GM23338 (cell line): ENCODE measurements around the gene MCM3. TPM values are rescaled to one million over a fixed set of nuclear protein-coding genes. Genes with fewer than 3 reads are reported as not detected.

Source experiments
- ATAC-seq: fragments of 200-7000 bp; cut with Tn5 transposase; 3 replicates; pipeline ENCODE4 v1.9.1; 2020
- DNase-seq: peaks from one replicate; pipeline ENCODE4 v3.0.0-alpha.2; 2015; ENCODE audit warnings: low spot score
- H2AFZ ChIP-seq: fragments of 200-600 bp; sonication (generic); 2 replicates; pipeline ENCODE4 v1.8.0; 2016; ENCODE audit warnings: antibody characterized with exemption, mild to moderate bottlenecking, moderate library complexity
- H3F3A ChIP-seq: fragments of 200-600 bp; sonication (generic); replicated peaks from 2 replicates; pipeline ENCODE4 v1.8.0; 2017; ENCODE audit warnings: antibody characterized with exemption, mixed run types, low read depth
- H3K27ac ChIP-seq: fragments of 200-600 bp; sonication (generic); 2 replicates; pipeline ENCODE4 v1.6.1; 2016; ENCODE audit warnings: low read depth
- H3K27me3 ChIP-seq: fragments of 200-600 bp; sonication (generic); 2 replicates; pipeline ENCODE4 v1.8.0; 2016; ENCODE audit warnings: mild to moderate bottlenecking, mixed run types, moderate library complexity; ENCODE audit not compliant: insufficient read depth
- H3K36me3 ChIP-seq: fragments of 200-600 bp; sonication (generic); 2 replicates; pipeline ENCODE4 v1.8.0; 2016; ENCODE audit warnings: mild to moderate bottlenecking; ENCODE audit not compliant: insufficient read depth
- H3K4me1 ChIP-seq: fragments of 200-600 bp; sonication (generic); 2 replicates; pipeline ENCODE4 v1.8.0; 2016; ENCODE audit warnings: mild to moderate bottlenecking, moderate library complexity; ENCODE audit not compliant: insufficient read depth
- H3K4me2 ChIP-seq: fragments of 200-600 bp; sonication (generic); 2 replicates; pipeline ENCODE4 v1.7.1; 2017; ENCODE audit warnings: mixed run types
- H3K4me3 ChIP-seq: fragments of 200-600 bp; sonication (generic); 2 replicates; pipeline ENCODE4 v1.6.1; 2016; ENCODE audit warnings: mixed run types
- H3K79me2 ChIP-seq: fragments of 200-600 bp; sonication (generic); replicated peaks from 2 replicates; pipeline ENCODE4 v1.8.0; 2017; ENCODE audit warnings: mild to moderate bottlenecking; ENCODE audit not compliant: insufficient read depth
- H3K9me2 ChIP-seq: fragments of 200-600 bp; sonication (generic); 2 replicates; pipeline ENCODE4 v1.8.0; 2017; ENCODE audit not compliant: insufficient read depth
- H4K20me1 ChIP-seq: fragments of 200-600 bp; sonication (generic); replicated peaks from 2 replicates; pipeline ENCODE4 v1.8.0; 2017; ENCODE audit warnings: mild to moderate bottlenecking; ENCODE audit not compliant: insufficient read depth
- H3K27ac Mint-ChIP-seq: 2 replicates; pipeline ENCODE4 v1.8.0; 2020; ENCODE audit warnings: inconsistent platforms, mild to moderate bottlenecking, moderate library complexity, mixed read lengths
- H3K27me3 Mint-ChIP-seq: 3 replicates; pipeline ENCODE4 v1.8.0; 2022; ENCODE audit warnings: low read depth, mild to moderate bottlenecking, moderate library complexity, mixed read lengths, inconsistent platforms; ENCODE audit not compliant: insufficient read depth, poor library complexity
- H3K36me3 Mint-ChIP-seq: 3 replicates; pipeline ENCODE4 v1.8.0; 2021; ENCODE audit warnings: low read depth, mild to moderate bottlenecking, inconsistent platforms, moderate library complexity, mixed read lengths
- H3K4me1 Mint-ChIP-seq: 3 replicates; pipeline ENCODE4 v1.8.0; 2020; ENCODE audit warnings: mild to moderate bottlenecking, inconsistent platforms, mixed read lengths
- H3K4me3 Mint-ChIP-seq: 3 replicates; pipeline ENCODE4 v1.8.0; 2021; ENCODE audit warnings: moderate library complexity, mild to moderate bottlenecking, inconsistent platforms, mixed read lengths
- H3K9me3 Mint-ChIP-seq: 3 replicates; pipeline ENCODE4 v1.8.0; 2020; ENCODE audit warnings: moderate library complexity, mild to moderate bottlenecking, inconsistent platforms, mixed read lengths
- CREB1 ChIP-seq: fragments of 250-450 bp; sonication (Bioruptor Pico); IDR thresholded peaks from 2 replicates; pipeline ENCODE4 v1.5.0; 2020; ENCODE audit warnings: low read depth, mild to moderate bottlenecking, moderate library complexity
- CTCF ChIP-seq, 2 experiments: fragments of 200-600 bp in 1 of 2; sonication (generic) in 1 of 2; conservative IDR thresholded peaks; 2 replicates each; pipeline versions ENCODE4 v1.5.1 to v1.6.1; 2016 to 2017; ENCODE audit warnings: antibody characterized with exemption in 2 of 2, low read depth in 2 of 2, mild to moderate bottlenecking in 2 of 2, moderate library complexity in 1 of 2
- ETS1 ChIP-seq: IDR thresholded peaks from 2 replicates; pipeline ENCODE4 v1.6.1; 2016; ENCODE audit warnings: antibody characterized with exemption
- EZH2 ChIP-seq: fragments of 200-600 bp; sonication (generic); IDR thresholded peaks from one replicate; pipeline ENCODE4 v1.8.0; 2017; ENCODE audit warnings: antibody characterized with exemption, mild to moderate bottlenecking, low read depth; ENCODE audit not compliant: unreplicated experiment
- JUNB ChIP-seq: IDR thresholded peaks from one replicate; pipeline ENCODE4 v1.6.1; 2016; ENCODE audit warnings: antibody characterized with exemption; ENCODE audit not compliant: unreplicated experiment
- NANOG ChIP-seq: IDR thresholded peaks from 2 replicates; pipeline ENCODE4 v1.6.1; 2016; ENCODE audit warnings: antibody characterized with exemption, borderline replicate concordance
- POLR2AphosphoS5 ChIP-seq: IDR thresholded peaks from 2 replicates; pipeline ENCODE4 v1.6.1; 2016; ENCODE audit warnings: antibody characterized with exemption, low read depth
- REST ChIP-seq: IDR thresholded peaks from one replicate; pipeline ENCODE4 v1.6.1; 2018; ENCODE audit warnings: antibody characterized with exemption; ENCODE audit not compliant: unreplicated experiment
- STAT1 ChIP-seq: IDR thresholded peaks from one replicate; pipeline ENCODE4 v1.6.1; 2016; ENCODE audit warnings: antibody characterized with exemption; ENCODE audit not compliant: unreplicated experiment
- ZNF331 ChIP-seq: fragments of 250-450 bp; sonication (Bioruptor Pico); IDR thresholded peaks from 2 replicates; pipeline ENCODE4 v1.5.0; 2020; ENCODE audit warnings: low read depth, mild to moderate bottlenecking, moderate library complexity
- polyA plus RNA-seq: library from polyadenylated mRNA; unstranded; fragments of >200 nt; fragmentation: Nextera tagmentation; extraction: Ambion mirVana; gene quantifications from 2 replicates; pipeline ENCODE4 v1.2.1, GENCODE V29; 2016
- total RNA-seq: library from RNA; depleted of rRNA; stranded (reverse); fragments of >200 nt; shearing (Covaris generic); gene quantifications from 2 replicates; pipeline ENCODE4 v1.2.3, GENCODE V29; 2014

MCM3 gene
- total and polyA plus RNA-seq, 2 experiments from 2014 or later: 157 to 369 TPM

DNA sequence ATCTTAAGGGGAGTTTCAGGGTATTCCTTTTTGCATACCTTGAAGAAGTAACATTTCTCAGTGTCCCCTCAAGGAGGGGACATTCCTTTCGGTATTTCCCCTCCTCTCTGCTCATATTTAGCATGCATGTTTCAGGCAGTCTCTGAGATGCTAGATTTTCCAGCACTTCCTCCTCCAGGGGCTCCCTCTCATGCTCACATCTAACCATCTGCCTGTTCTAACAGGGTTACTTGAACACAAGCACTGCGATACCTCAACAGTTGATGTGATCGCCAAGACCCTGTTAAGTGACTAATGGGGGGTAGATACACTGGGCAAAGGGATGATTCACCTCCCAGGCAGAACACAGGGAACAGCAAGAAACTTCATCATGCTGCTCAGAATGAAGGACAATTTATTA lies 12.9 kb upstream of the MCM3 start (continued):
- TF ChIP-seq REST: no peak

DNA sequence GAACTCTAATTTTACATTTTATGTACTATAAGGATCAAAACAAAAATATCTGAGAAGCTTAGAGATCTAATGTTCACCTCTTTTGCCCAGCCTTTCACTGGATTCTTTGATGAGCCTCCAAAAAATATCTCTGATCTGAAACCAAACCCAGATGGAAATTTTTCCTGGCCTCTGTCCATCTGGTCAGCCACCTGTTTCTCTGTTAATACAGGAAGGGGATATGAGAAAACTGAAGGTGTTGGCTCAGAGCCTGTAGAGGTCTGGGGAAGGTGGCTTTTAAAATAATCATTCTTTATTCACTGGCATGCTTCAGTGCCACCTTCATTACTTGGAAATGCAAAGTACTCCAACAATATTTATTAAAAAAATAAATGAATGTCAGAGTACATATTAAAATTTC lies 8.5 kb upstream of the MCM3 start:
- peaks cover 22% of the 10 kb centered on the region for H3K9me3 Mint-ChIP-seq
- no peak overlapping the region for H3K27ac Mint-ChIP-seq
- ATAC-seq: no peak
- TF ChIP-seq CTCF (conservative IDR thresholded peaks at IDR 0.05; ENCODE audit: low read depth in 2 of 2) (no peak), POLR2AphosphoS5 (no peak), REST (no peak), ZNF331 (CRISPR knock-in tag) (no peak), STAT1 (no peak), NANOG (no peak), EZH2 (no peak), JUNB (no peak), CREB1 (CRISPR knock-in tag) (no peak), ETS1 (no peak)

More for the DNA sequence above, 8.5 kb upstream of the MCM3 start:
- Histone ChIP-seq H3K9me2 (0 out of 2 replicates have a peak, but pooled peaks cover 7% of the 10 kb centered on the region), H3K36me3 (no peaks in the 10 kb centered on the region), H3F3A (no peaks in the 10 kb centered on the region), H3K4me1 (no peaks in the 10 kb centered on the region), H4K20me1 (no peaks in the 10 kb centered on the region), H3K27ac (no peak overlapping the region), H3K4me3 (no peak overlapping the region), H3K79me2 (no peaks in the 10 kb centered on the region), H2AFZ (peak overlapping the region; percentile 47; the same call in 1 of the 2 replicates), H3K4me2 (no peak overlapping the region), H3K27me3 (no peaks in the 10 kb centered on the region)
- H3K4me3 Mint-ChIP-seq: no peak overlapping the region
- H3K36me3 Mint-ChIP-seq: peaks cover 12% of the 10 kb centered on the region
- H3K4me1 Mint-ChIP-seq: no peaks in the 10 kb centered on the region
- no peaks in the 10 kb centered on the region for H3K27me3 Mint-ChIP-seq
- no peak for DNase-seq
